H9 (cell line): ENCODE data around the gene MX2. TPM values are rescaled to one million over a fixed set of nuclear protein-coding genes. Genes with fewer than 3 reads are reported as not detected.

Experiments used
- DNase-seq: peaks from one replicate; pipeline ENCODE4 v3.0.0-alpha.2; 2017
- H2AFZ ChIP-seq: one replicate; pipeline ENCODE4 v1.6.1; 2013; ENCODE audit warnings: mild to moderate bottlenecking, low read length, control low read depth, moderate library complexity
- H2AK5ac ChIP-seq: 2 replicates; pipeline ENCODE4 v1.6.1; 2013; ENCODE audit warnings: low read length, control low read depth, mixed read lengths; ENCODE audit not compliant: insufficient read length
- H2BK120ac ChIP-seq: one replicate; pipeline ENCODE4 v1.6.1; 2013; ENCODE audit warnings: low read depth, mild to moderate bottlenecking, low read length, control low read depth, inconsistent platforms; ENCODE audit not compliant: poor library complexity, severe bottlenecking
- H2BK12ac ChIP-seq: 2 replicates; pipeline ENCODE4 v1.6.1; 2013; ENCODE audit warnings: low read length, control low read depth, mixed read lengths, low read depth; ENCODE audit not compliant: insufficient read length
- H2BK15ac ChIP-seq: 2 replicates; pipeline ENCODE4 v1.6.1; 2013; ENCODE audit warnings: low read depth, low read length, control low read depth
- H2BK20ac ChIP-seq: one replicate; pipeline ENCODE4 v1.6.1; 2013; ENCODE audit warnings: low read depth, mild to moderate bottlenecking, low read length, control low read depth, inconsistent platforms; ENCODE audit not compliant: poor library complexity, severe bottlenecking
- H2BK5ac ChIP-seq: 2 replicates; pipeline ENCODE4 v1.6.1; 2013; ENCODE audit warnings: low read length, control low read depth, mixed read lengths; ENCODE audit not compliant: insufficient read length
- H3K14ac ChIP-seq: 2 replicates; pipeline ENCODE4 v1.6.1; 2013; ENCODE audit warnings: low read length, control low read depth; ENCODE audit not compliant: insufficient read depth
- H3K18ac ChIP-seq: 2 replicates; pipeline ENCODE4 v1.6.1; 2013; ENCODE audit warnings: low read depth, mild to moderate bottlenecking, mixed read lengths, low read length, control low read depth; ENCODE audit not compliant: insufficient read length
- H3K23ac ChIP-seq: 2 replicates; pipeline ENCODE4 v1.6.1; 2013; ENCODE audit warnings: low read length, control low read depth, mixed read lengths, low read depth; ENCODE audit not compliant: insufficient read length
- H3K23me2 ChIP-seq: 2 replicates; pipeline ENCODE4 v1.6.1; 2013; ENCODE audit warnings: low read depth, mild to moderate bottlenecking, mixed read lengths, low read length, control low read depth; ENCODE audit not compliant: insufficient read length, poor library complexity, severe bottlenecking
- H3K27ac ChIP-seq: 2 replicates; pipeline ENCODE4 v1.5.1; 2013; ENCODE audit warnings: low read length, control low read depth, mixed read lengths, low read depth; ENCODE audit not compliant: insufficient read length
- H3K27me3 ChIP-seq: 2 replicates; pipeline ENCODE4 v1.6.1; 2013; ENCODE audit warnings: low read length, control low read depth, inconsistent platforms; ENCODE audit not compliant: insufficient read depth
- H3K4ac ChIP-seq: 2 replicates; pipeline ENCODE4 v1.6.1; 2013; ENCODE audit warnings: low read depth, mild to moderate bottlenecking, control low read depth, inconsistent platforms, low read length, moderate library complexity
- H3K4me1 ChIP-seq: 2 replicates; pipeline ENCODE4 v1.6.1; 2013; ENCODE audit warnings: low read length, control low read depth, inconsistent platforms; ENCODE audit not compliant: insufficient read depth
- H3K4me2 ChIP-seq: 2 replicates; pipeline ENCODE4 v1.6.1; 2013; ENCODE audit warnings: low read length, control low read depth, mixed read lengths; ENCODE audit not compliant: insufficient read length, insufficient read depth
- H3K56ac ChIP-seq: 2 replicates; pipeline ENCODE4 v1.6.1; 2013; ENCODE audit warnings: low read depth, mild to moderate bottlenecking, mixed read lengths, low read length, control low read depth; ENCODE audit not compliant: insufficient read length
- H3K79me1 ChIP-seq: 2 replicates; pipeline ENCODE4 v1.6.1; 2013; ENCODE audit warnings: low read depth, mild to moderate bottlenecking, moderate library complexity, low read length, control low read depth, inconsistent platforms; ENCODE audit not compliant: insufficient read depth, poor library complexity, severe bottlenecking
- H3K79me2 ChIP-seq: 2 replicates; pipeline ENCODE4 v1.6.1; 2013; ENCODE audit warnings: low read length, control low read depth, inconsistent platforms; ENCODE audit not compliant: insufficient read depth
- H3K9ac ChIP-seq: 2 replicates; pipeline ENCODE4 v1.6.1; 2013; ENCODE audit warnings: low read length, control low read depth, mixed read lengths; ENCODE audit not compliant: insufficient read length; ENCODE audit errors: extremely low read depth
- H3K9me3 ChIP-seq: one replicate; pipeline ENCODE4 v1.6.1; 2013; ENCODE audit warnings: low read depth, low read length, inconsistent platforms; ENCODE audit not compliant: control insufficient read depth
- H3T11ph ChIP-seq: one replicate; pipeline ENCODE4 v1.6.1; 2013; ENCODE audit warnings: mild to moderate bottlenecking, low read length, control low read depth, inconsistent platforms
- H4K20me1 ChIP-seq: one replicate; pipeline ENCODE4 v1.6.1; 2013; ENCODE audit not compliant: control insufficient read depth, insufficient read length, insufficient read depth
- H4K5ac ChIP-seq: 2 replicates; pipeline ENCODE4 v1.6.1; 2013; ENCODE audit warnings: low read depth, mild to moderate bottlenecking, mixed read lengths, low read length, control low read depth; ENCODE audit not compliant: insufficient read length
- H4K8ac ChIP-seq: replicated peaks from 2 replicates; pipeline ENCODE4 v1.6.1; 2013; ENCODE audit warnings: low read length, control low read depth, mixed read lengths, low read depth; ENCODE audit not compliant: insufficient read length
- H4K91ac ChIP-seq: 2 replicates; pipeline ENCODE4 v1.6.1; 2013; ENCODE audit warnings: low read depth, mild to moderate bottlenecking, moderate library complexity, mixed read lengths, low read length, control low read depth; ENCODE audit not compliant: insufficient read length
- H3K27ac Mint-ChIP-seq, 3 experiments: 2 replicates in 2 of 3; 3 replicates in 1 of 3; pipeline ENCODE4 v1.8.0; 2020 to 2021; ENCODE audit warnings: mixed read lengths in 3 of 3, mild to moderate bottlenecking in 1 of 3, moderate library complexity in 1 of 3
- H3K27me3 Mint-ChIP-seq: 2 replicates; pipeline ENCODE4 v1.8.0; 2021; ENCODE audit warnings: low read depth, mild to moderate bottlenecking, moderate library complexity, mixed read lengths
- H3K36me3 Mint-ChIP-seq, 3 experiments: 2 replicates in 2 of 3; 3 replicates in 1 of 3; pipeline ENCODE4 v1.8.0; 2020 to 2021; ENCODE audit warnings: low read depth in 3 of 3, mixed read lengths in 3 of 3; ENCODE audit not compliant: insufficient read depth in 1 of 3
- H3K4me1 Mint-ChIP-seq, 2 experiments: 2 replicates each; pipeline ENCODE4 v1.8.0; 2020; ENCODE audit warnings: mixed read lengths in 2 of 2
- H3K4me3 Mint-ChIP-seq, 2 experiments: 2 replicates in 1 of 2; 3 replicates in 1 of 2; pipeline ENCODE4 v1.8.0; 2020 to 2021; ENCODE audit warnings: mild to moderate bottlenecking in 2 of 2, mixed read lengths in 2 of 2, moderate library complexity in 1 of 2
- H3K9me3 Mint-ChIP-seq, 2 experiments: 2 replicates in 1 of 2; 3 replicates in 1 of 2; pipeline ENCODE4 v1.8.0; 2020; ENCODE audit warnings: mild to moderate bottlenecking in 2 of 2, mixed read lengths in 2 of 2, moderate library complexity in 1 of 2
- CTCF ChIP-seq: fragments of 200-600 bp; sonication (generic); conservative IDR thresholded peaks from 3 replicates; pipeline ENCODE4 v1.8.0; 2021; ENCODE audit warnings: antibody characterized with exemption, mild to moderate bottlenecking
- WGBS: extraction: QIAGEN DNeasy Blood & Tissue Kit; methylation state at CpG from one replicate; pipeline ENCODE4 v1.1.7; 2013; ENCODE audit warnings: missing lambda C conversion rate, low lambda C conversion rate, mixed read lengths; ENCODE audit not compliant: insufficient read length; ENCODE audit errors: extremely low coverage; 5-methylcytosine and 5-hydroxymethylcytosine counted together
- total RNA-seq: library from RNA; stranded (reverse); gene quantifications from 2 replicates; pipeline ENCODE4 v1.2.1, GENCODE V29; 2021

MX2 gene
- total RNA-seq, 1 experiment from 2014 or later, result 1.8 TPM

GRCh38 chr21:41428847-41429246 lies 67.0 kb downstream of the MX2 start:
- no peak overlapping the region for H3K27ac ChIP-seq
- no peak overlapping the region for H3K23ac ChIP-seq
- no peaks in the 10 kb centered on the region for H4K20me1 ChIP-seq
- no peak overlapping the region for H2BK15ac ChIP-seq
- no peaks in the 10 kb centered on the region for H3K79me2 ChIP-seq
- TF ChIP-seq CTCF, result no peak
- H3K36me3 Mint-ChIP-seq, result peaks cover 0 to 8% (median 0%) of the 10 kb centered on the region in 3 experiments; a peak in 1 of 7 replicates
- H3K27me3 Mint-ChIP-seq, result peaks cover 40% of the 10 kb centered on the region
- H3K9me3 Mint-ChIP-seq, result no peaks in the 10 kb centered on the region; a peak in 1 of 5 replicates
- H3K18ac ChIP-seq, result no peak overlapping the region
- no peak overlapping the region for H4K8ac ChIP-seq
- H4K91ac ChIP-seq, result no peak overlapping the region
- peaks cover 5% of the 10 kb centered on the region; the same call in 1 of the 2 replicates for H3K4me1 ChIP-seq
- no peak overlapping the region for H3T11ph ChIP-seq
- H2BK12ac ChIP-seq, result no peak overlapping the region
- H3K4ac ChIP-seq, result no peak overlapping the region
- no peak for DNase-seq
- no CpG with 5 or more reads among the region's 6 CpGs for WGBS
- no peak overlapping the region for H2BK5ac ChIP-seq
- H3K14ac ChIP-seq, result no peak overlapping the region
- no peak overlapping the region for H3K56ac ChIP-seq
- peaks cover 2% of the 10 kb centered on the region; the same call in 1 of the 2 replicates for H3K27me3 ChIP-seq
- peaks cover 7% of the 10 kb centered on the region for H3K23me2 ChIP-seq
- H3K9me3 ChIP-seq, result no peaks in the 10 kb centered on the region
- H2BK20ac ChIP-seq, result no peak overlapping the region
- H3K4me3 Mint-ChIP-seq, result no peak overlapping the region
- no peak overlapping the region for H3K9ac ChIP-seq
- no peak overlapping the region for H2AK5ac ChIP-seq
- H3K4me1 Mint-ChIP-seq, result peaks cover 25 to 28% of the 10 kb centered on the region in 2 experiments
- H3K4me2 ChIP-seq, result no peak overlapping the region
- H4K5ac ChIP-seq, result no peak overlapping the region
- no peak overlapping the region for H3K27ac Mint-ChIP-seq
- no peak overlapping the region for H2BK120ac ChIP-seq
- H2AFZ ChIP-seq, result no peak overlapping the region
- H3K79me1 ChIP-seq, result no peaks in the 10 kb centered on the region
